Mesodermal cell (in vitro differentiated cells): ENCODE measurements around the gene BHLHA15.

Experiments used
- H3K27ac ChIP-seq: 2 replicates; pipeline ENCODE4 v1.7.0; 2013; ENCODE audit warnings: mild to moderate bottlenecking, low read depth, low read length, moderate library complexity; ENCODE audit not compliant: severe bottlenecking
- H3K36me3 ChIP-seq: 2 replicates; pipeline ENCODE4 v1.7.1; 2013; ENCODE audit warnings: mild to moderate bottlenecking, low read length, moderate library complexity; ENCODE audit not compliant: control insufficient read depth, insufficient read depth
- H3K4me1 ChIP-seq: one replicate; pipeline ENCODE4 v1.7.1; 2013; ENCODE audit warnings: mild to moderate bottlenecking, low read length; ENCODE audit not compliant: insufficient read depth, control insufficient read depth, poor library complexity, severe bottlenecking
- H3K4me3 ChIP-seq: 2 replicates; pipeline ENCODE4 v1.7.0; 2013; ENCODE audit warnings: low read length, control low read depth, mild to moderate bottlenecking; ENCODE audit not compliant: insufficient read depth, poor library complexity, severe bottlenecking; ENCODE audit errors: extremely low read depth
- H3K9me3 ChIP-seq: 2 replicates; pipeline ENCODE4 v1.7.1; 2013; ENCODE audit warnings: mild to moderate bottlenecking, low read length, moderate library complexity; ENCODE audit not compliant: control insufficient read depth
- WGBS, 2 experiments: methylation state at CpG; one replicate each; pipeline ENCODE4 v1.1.5; 2013; ENCODE audit warnings: missing lambda C conversion rate in 2 of 2; ENCODE audit not compliant: insufficient coverage in 2 of 2; 5-methylcytosine and 5-hydroxymethylcytosine counted together

The BHLHA15 gene

DNA sequence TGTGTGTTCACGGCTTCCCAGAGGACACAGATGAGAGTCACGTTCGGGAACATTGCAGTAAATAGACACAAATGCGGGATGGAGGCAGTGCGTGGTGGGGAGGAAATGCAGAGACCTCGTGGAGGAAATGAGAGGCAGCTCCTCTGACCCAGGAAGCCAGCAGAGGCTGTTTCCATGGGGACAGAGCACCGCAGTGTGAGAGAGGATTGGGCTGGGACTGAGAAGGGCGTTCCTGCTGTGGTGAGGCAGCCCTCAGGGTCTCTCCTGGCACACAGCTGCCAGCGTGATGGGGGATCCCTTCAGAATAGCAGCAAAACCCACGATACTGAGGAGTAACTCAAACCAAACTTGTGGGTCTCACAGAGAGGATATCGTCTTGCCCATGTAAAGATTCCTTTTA lies 21.7 kb upstream of the BHLHA15 start:
- Histone ChIP-seq H3K4me1 (no peaks in the 10 kb centered on the region), H3K4me3 (no peak overlapping the region), H3K36me3 (peaks cover 47% of the 10 kb centered on the region), H3K27ac (no peak overlapping the region), H3K9me3 (no peaks in the 10 kb centered on the region)
- WGBS, 2 experiments, result 93 to 94% methylated on average over 9 to 11 of the region's 11 CpGs

DNA sequence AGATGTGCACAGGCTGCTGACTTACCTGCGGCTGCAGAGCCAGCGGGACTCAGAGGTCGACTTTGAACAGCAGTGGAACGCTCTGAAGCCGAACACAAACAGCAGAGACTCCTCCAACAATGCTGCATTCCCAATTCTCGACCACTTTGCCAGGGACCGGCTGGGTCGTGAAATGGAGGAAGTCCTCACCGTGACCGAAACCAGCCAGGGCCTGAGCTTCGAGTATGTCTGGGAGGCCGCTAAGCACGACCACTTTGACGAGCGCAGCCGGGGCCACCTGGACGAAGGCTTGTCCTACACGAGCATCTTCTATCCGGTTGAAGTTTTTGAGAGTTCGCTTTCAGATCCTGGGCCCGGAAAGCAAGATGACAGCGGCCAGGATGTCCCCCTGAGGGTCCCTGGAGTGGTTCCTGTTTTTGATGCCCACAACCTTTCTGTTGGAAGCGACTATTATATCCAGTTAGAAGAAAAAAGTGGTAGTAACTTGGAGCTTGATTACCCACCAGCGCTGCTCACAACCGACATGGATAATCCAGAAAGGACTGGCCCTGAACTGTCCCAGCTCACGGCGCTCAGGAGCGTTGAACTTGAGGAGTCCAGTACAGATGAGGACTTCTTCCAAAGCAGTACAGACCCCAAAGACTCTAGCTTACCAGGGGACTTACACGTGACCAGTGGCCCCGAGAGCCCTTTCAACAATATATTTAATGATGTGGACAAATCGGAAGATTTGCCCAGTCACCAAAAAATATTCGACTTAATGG lies 19.4 kb upstream of the BHLHA15 start:
- 92 to 95% methylated on average over 30 to 32 of the region's 32 CpGs for WGBS, 2 experiments
- no peak overlapping the region for H3K4me3 ChIP-seq
- H3K27ac ChIP-seq, result no peak overlapping the region
- peaks cover 63% of the 10 kb centered on the region for H3K36me3 ChIP-seq
- H3K9me3 ChIP-seq, result no peaks in the 10 kb centered on the region
- no peaks in the 10 kb centered on the region for H3K4me1 ChIP-seq

DNA sequence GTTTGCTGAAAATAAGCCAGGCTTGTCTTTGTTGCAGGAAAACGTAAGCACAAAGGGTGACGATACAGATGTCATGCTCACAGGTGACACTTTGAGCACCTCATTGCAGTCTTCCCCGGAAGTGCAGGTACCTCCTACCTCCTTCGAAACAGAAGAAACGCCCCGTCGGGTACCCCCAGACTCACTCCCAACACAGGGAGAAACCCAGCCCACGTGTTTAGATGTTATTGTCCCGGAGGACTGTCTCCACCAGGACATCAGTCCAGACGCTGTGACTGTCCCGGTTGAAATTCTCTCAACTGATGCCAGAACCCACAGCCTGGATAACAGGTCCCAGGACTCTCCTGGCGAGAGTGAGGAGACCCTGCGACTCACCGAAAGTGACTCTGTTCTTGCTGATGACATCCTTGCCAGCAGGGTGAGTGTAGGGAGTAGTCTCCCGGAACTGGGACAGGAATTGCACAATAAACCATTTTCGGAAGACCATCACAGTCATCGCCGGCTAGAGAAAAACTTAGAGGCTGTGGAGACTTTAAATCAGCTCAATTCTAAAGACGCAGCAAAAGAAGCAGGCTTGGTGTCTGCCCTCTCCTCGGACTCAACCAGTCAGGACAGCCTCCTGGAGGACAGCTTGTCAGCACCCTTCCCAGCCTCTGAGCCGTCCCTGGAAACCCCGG lies 18.3 kb upstream of the BHLHA15 start:
- Histone ChIP-seq H3K4me1 (no peaks in the 10 kb centered on the region), H3K4me3 (no peak overlapping the region), H3K36me3 (peaks cover 57% of the 10 kb centered on the region), H3K27ac (no peak overlapping the region), H3K9me3 (no peaks in the 10 kb centered on the region)
- 95 to 96% methylated on average over 13 to 22 of the region's 22 CpGs for WGBS, 2 experiments

DNA sequence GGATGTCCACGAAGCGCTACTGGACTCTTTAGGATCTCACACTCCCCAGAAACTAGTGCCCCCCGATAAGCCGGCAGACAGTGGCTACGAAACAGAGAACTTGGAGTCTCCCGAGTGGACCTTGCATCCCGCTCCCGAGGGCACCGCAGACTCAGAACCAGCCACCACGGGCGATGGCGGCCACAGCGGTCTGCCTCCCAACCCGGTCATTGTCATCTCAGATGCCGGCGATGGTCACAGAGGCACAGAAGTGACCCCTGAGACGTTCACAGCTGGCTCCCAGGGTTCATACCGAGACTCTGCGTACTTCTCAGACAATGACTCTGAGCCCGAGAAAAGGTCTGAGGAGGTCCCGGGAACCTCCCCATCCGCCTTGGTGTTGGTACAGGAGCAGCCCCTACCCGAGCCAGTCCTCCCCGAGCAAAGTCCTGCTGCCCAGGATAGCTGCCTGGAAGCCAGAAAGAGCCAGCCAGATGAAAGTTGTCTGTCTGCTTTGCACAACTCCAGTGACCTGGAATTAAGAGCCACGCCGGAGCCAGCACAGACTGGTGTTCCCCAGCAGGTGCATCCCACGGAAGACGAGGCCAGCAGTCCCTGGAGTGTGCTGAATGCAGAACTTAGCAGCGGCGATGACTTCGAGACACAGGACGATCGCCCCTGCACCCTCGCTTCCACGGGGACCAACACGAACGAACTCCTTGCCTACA lies 17.6 kb upstream of the BHLHA15 start:
- Histone ChIP-seq H3K9me3 (no peaks in the 10 kb centered on the region), H3K36me3 (peaks cover 53% of the 10 kb centered on the region), H3K4me1 (no peaks in the 10 kb centered on the region), H3K4me3 (no peak overlapping the region), H3K27ac (no peak overlapping the region)
- WGBS, 2 experiments, result 94 to 97% methylated on average over 33 to 37 of the region's 37 CpGs

DNA sequence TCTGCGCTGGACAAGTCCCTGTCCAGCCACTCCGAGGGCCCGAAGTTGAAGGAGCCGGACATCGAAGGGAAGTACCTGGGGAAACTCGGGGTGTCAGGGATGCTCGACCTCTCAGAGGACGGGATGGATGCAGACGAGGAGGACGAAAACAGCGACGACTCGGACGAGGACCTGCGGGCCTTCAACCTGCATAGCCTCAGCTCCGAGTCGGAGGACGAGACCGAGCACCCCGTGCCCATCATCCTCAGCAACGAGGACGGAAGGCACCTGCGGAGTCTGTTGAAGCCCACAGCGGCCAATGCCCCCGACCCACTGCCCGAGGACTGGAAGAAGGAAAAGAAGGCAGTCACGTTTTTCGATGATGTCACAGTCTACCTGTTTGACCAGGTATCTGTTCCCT lies 17.1 kb upstream of the BHLHA15 start:
- Histone ChIP-seq H3K27ac (no peak overlapping the region), H3K36me3 (peaks cover 48% of the 10 kb centered on the region), H3K4me1 (no peaks in the 10 kb centered on the region), H3K4me3 (no peak overlapping the region), H3K9me3 (no peaks in the 10 kb centered on the region)
- 97 to 98% methylated on average over 25 to 26 of the region's 28 CpGs for WGBS, 2 experiments

DNA sequence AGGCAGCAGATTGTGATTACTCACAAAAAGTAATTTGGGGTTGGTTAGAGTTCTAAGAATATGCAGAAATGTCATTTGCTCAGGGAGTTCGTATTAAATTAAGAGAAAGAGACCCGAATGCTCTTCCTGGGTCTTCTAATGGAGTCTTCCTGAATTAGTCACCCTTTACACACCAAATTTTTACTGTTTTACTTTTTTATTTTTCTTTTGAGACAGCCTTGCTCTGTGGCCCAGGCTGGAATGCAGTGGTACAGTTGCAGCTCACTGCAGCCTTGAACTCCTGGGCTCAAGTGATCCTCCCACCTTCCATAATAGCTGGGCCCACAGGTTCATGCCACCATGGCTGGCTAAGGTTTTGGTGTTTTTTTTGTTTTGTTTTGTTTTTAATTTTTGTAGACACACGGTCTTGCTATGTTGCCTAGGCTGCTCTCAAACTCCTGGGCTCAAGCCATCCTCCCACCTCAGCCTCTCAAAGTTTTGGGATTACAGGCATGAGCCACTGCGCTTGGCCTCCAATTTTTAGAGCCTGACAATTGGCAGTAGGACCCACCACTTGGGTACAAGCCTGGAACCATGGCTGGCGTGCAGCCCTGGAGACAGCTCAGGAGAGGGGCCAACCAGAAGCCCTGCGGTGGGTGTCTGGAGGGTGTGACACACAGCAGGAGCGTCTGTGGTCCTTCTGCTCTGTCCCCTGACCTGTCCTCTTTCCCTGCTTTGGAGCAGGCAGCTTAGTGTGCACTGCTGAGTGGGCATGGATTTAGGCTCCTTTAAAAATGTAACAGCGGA lies 16.4 kb upstream of the BHLHA15 start:
- 96 to 100% methylated on average over 5 to 6 of the region's 8 CpGs for WGBS, 2 experiments
- Histone ChIP-seq H3K9me3 (no peaks in the 10 kb centered on the region), H3K36me3 (peaks cover 48% of the 10 kb centered on the region), H3K4me3 (no peak overlapping the region), H3K4me1 (no peaks in the 10 kb centered on the region), H3K27ac (no peak overlapping the region)

DNA sequence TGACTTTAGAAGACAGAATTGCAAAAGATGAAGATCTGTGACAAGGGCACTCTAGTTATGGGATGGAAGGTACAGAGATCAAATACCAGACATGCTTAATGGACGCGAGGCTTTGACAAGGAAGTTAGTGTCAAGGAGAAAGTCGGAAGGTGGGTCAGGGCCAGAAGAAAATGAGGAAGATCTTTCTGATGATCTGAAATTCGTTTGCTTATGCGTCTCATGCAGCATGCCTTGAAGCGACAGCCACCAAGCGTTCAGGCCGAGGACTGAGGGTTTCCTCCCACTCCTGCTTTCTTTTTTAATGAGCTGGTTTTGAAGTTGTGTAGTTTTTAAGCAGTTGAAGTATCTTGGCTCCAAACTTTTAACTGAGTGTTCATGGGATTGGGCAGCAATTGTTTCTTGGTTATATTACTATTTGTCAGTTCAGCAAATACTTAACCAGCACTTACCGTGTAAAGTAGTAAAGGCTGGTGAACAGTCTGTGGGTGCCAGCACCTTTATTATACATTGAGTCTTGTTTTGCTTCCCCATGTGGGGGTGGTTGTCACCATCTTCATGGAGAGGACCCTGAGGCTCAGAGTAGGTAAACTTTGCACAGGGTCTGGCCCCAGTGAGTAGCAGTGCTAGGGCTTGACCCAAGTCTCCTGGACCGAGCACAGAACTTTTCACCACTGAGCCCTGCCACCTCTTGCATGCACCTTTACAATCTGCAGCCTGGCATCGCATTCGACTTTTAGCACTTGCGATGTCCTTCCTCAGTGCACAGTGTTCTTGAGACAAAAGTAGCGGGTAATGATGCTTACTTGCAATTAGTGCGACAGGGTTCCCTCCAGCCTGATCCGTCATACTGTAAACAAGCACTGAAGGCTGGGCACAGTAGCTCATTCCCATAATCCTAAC lies 14.3 kb upstream of the BHLHA15 start:
- peaks cover 39% of the 10 kb centered on the region for H3K36me3 ChIP-seq
- H3K4me3 ChIP-seq, result no peak overlapping the region
- H3K9me3 ChIP-seq, result no peaks in the 10 kb centered on the region
- no peak overlapping the region for H3K27ac ChIP-seq
- no peaks in the 10 kb centered on the region for H3K4me1 ChIP-seq
- 94 to 97% methylated on average over 15 of the region's 16 CpGs for WGBS, 2 experiments

DNA sequence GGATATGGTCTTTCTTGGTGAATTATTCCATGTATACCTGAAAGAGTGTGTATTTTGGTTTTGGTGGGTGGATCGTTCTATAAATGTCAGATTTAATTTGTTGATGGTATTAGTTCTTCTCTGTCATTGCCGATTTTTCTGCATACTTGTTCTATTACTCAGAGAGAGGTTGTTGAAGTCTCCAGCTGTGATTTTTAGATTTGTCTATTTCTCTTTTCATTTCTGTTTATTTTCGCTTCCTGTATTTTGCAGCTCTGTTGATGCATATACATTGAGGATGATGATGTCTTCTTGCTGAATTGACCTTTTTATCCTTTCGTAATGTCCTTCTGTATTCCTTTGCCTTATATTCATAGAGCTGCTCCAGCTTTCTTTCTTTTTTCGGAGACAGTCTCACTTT lies 12.1 kb upstream of the BHLHA15 start:
- H3K27ac ChIP-seq, result no peak overlapping the region
- WGBS, 2 experiments, result 100% methylated on average over 1 of the region's 5 CpGs; no CpG with 5 or more reads in 1 of the 2 experiments
- no peak overlapping the region for H3K4me3 ChIP-seq
- H3K9me3 ChIP-seq, result no peaks in the 10 kb centered on the region
- no peaks in the 10 kb centered on the region for H3K4me1 ChIP-seq
- peaks cover 23% of the 10 kb centered on the region for H3K36me3 ChIP-seq

DNA sequence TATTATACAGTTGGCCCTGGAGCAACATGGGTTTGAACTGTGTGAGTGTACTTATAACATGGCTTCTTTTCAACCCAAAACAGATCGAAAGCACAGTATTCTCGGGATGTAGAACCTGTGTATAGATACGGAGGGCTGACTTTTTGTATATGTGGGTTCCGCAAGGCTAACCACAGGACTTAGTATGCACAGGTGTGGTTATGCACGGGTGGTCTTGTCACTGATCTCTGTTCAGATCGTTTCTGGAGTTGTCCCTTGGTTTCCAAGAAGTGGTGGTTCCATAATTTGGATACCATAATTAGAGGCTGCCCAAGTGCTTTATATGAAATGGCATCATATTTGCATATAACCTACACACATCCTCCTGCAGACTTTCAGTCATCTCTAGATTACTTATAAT lies 10.9 kb upstream of the BHLHA15 start:
- Histone ChIP-seq H3K4me3 (no peak overlapping the region), H3K27ac (no peak overlapping the region), H3K36me3 (peaks cover 16% of the 10 kb centered on the region), H3K4me1 (no peaks in the 10 kb centered on the region), H3K9me3 (no peaks in the 10 kb centered on the region)
- WGBS, 2 experiments, result 95 to 96% methylated on average over 4 to 5 of the region's 6 CpGs
